SW 1271 (cell line): ENCODE measurements around the gene PRDM16.

Source experiments
- DNase-seq, 2 experiments: peaks; one replicate each; lab custom pipeline; 2025; lab: John Stamatoyannopoulos, UW

Gene PRDM16

GRCh38 chr1:3124246-3124645, 55.2 kb downstream of the PRDM16 start:
- DNase-seq: no peak

- DNase-seq: no peak
Observed at GRCh38 chr1:3125078-3125477, 56.1 kb downstream of the PRDM16 start.

- DNase-seq: no peak
Observed at GRCh38 chr1:3125546-3126368, 56.8 kb downstream of the PRDM16 start.

- no peak for DNase-seq
Observed at GRCh38 chr1:3126756-3127678, 58.0 kb downstream of the PRDM16 start.

GRCh38 chr1:3127738-3128137, 58.7 kb downstream of the PRDM16 start:
- DNase-seq: no peak

GRCh38 chr1:3128431-3129132, 59.6 kb downstream of the PRDM16 start:
- DNase-seq: no peak

GRCh38 chr1:3129133-3129490, 60.1 kb downstream of the PRDM16 start:
- no peak for DNase-seq

GRCh38 chr1:3130268-3130667, 61.3 kb downstream of the PRDM16 start:
- DNase-seq: no peak

GRCh38 chr1:3132660-3133059, 63.7 kb downstream of the PRDM16 start:
- DNase-seq: no peak

GRCh38 chr1:3133686-3134085, 64.7 kb downstream of the PRDM16 start:
- no peak for DNase-seq

GRCh38 chr1:3134381-3135072, 65.5 kb downstream of the PRDM16 start:
- DNase-seq: no peak

- no peak for DNase-seq
Observed at GRCh38 chr1:3135073-3135702, 66.2 kb downstream of the PRDM16 start.

GRCh38 chr1:3135744-3136455, 66.9 kb downstream of the PRDM16 start:
- no peak for DNase-seq

GRCh38 chr1:3136532-3136931, 67.5 kb downstream of the PRDM16 start:
- no peak for DNase-seq

- DNase-seq: no peak
Observed at GRCh38 chr1:3137111-3138100, 68.4 kb downstream of the PRDM16 start.

GRCh38 chr1:3138623-3139151, 69.7 kb downstream of the PRDM16 start:
- no peak for DNase-seq

GRCh38 chr1:3139451-3139852, 70.4 kb downstream of the PRDM16 start:
- DNase-seq: no peak

GRCh38 chr1:3139871-3140361, 70.9 kb downstream of the PRDM16 start:
- no peak for DNase-seq

- no peak for DNase-seq
Observed at GRCh38 chr1:3140437-3140836, 71.4 kb downstream of the PRDM16 start.
